HUDEP-2 (cell line): Measurements from ENCODE around the gene COASY.

ENCODE experiments used
- DNase-seq, 76 experiments: peaks; one replicate each; lab custom pipeline; 2025; ENCODE audit not compliant: unreplicated experiment in 76 of 76; lab: John Stamatoyannopoulos, UW

The COASY gene

GRCh38 chr17:42561897-42562387, at the start of gene COASY:
TSS of gene COASY (plus strand) at chr17:42562148. CDS start at chr17:42562623, 475 bp downstream.
- DNase-seq, result peak in 74 of 76 experiments; percentile 67 to 97 (median 89)

GRCh38 chr17:42512246-42512645, 49.7 kb upstream of the COASY start:
- no peak for DNase-seq

- DNase-seq, result no peak
Measured at GRCh38 chr17:42512733-42513251, 49.2 kb upstream of the COASY start.

GRCh38 chr17:42513686-42514085, 48.3 kb upstream of the COASY start:
- no peak for DNase-seq

- DNase-seq, result no peak
Measured at GRCh38 chr17:42514279-42514678, 47.7 kb upstream of the COASY start.

- DNase-seq, result no peak
Measured at GRCh38 chr17:42514867-42515266, 47.1 kb upstream of the COASY start.

GRCh38 chr17:42517516-42517915, 44.4 kb upstream of the COASY start:
- peak in 73 of 76 experiments; percentile 32 to 91 (median 78) for DNase-seq

- peak in 72 of 76 experiments; percentile 23 to 91 (median 74) for DNase-seq
Measured at GRCh38 chr17:42518046-42518754, 43.7 kb upstream of the COASY start.

- peak in 75 of 76 experiments; percentile 51 to 98 (median 95) for DNase-seq
Measured at GRCh38 chr17:42518755-42519545, 43.0 kb upstream of the COASY start.

- DNase-seq, result peak in 68 of 76 experiments; percentile 15 to 84 (median 54)
Measured at GRCh38 chr17:42519546-42520491, 42.1 kb upstream of the COASY start.

- DNase-seq, result peak in 3 of 76 experiments; percentile 9 to 35 (median 28)
Measured at GRCh38 chr17:42520540-42520951, 41.4 kb upstream of the COASY start.

- no peak for DNase-seq
Measured at GRCh38 chr17:42521036-42521435, 40.9 kb upstream of the COASY start.

- DNase-seq, result no peak
Measured at GRCh38 chr17:42521666-42522262, 40.2 kb upstream of the COASY start.

GRCh38 chr17:42522263-42522790, 39.6 kb upstream of the COASY start:
- DNase-seq, result no peak

- DNase-seq, result no peak
Measured at GRCh38 chr17:42522798-42523278, 39.1 kb upstream of the COASY start.

- no peak for DNase-seq
Measured at GRCh38 chr17:42525221-42525620, 36.7 kb upstream of the COASY start.

GRCh38 chr17:42526031-42526444, 35.9 kb upstream of the COASY start:
- DNase-seq, result peak in 1 of 76 experiments; percentile 16

- peak in 7 of 76 experiments; percentile 5 to 30 (median 11) for DNase-seq
Measured at GRCh38 chr17:42527932-42528331, 34.0 kb upstream of the COASY start.

- DNase-seq, result no peak
Measured at GRCh38 chr17:42529061-42529460, 32.9 kb upstream of the COASY start.
